GDM1 (cell line): ENCODE data around the gene NR3C1.

Experiments
- DNase-seq: peaks from one replicate; lab custom pipeline; 2025; lab: John Stamatoyannopoulos, UW

NR3C1 gene

DNA sequence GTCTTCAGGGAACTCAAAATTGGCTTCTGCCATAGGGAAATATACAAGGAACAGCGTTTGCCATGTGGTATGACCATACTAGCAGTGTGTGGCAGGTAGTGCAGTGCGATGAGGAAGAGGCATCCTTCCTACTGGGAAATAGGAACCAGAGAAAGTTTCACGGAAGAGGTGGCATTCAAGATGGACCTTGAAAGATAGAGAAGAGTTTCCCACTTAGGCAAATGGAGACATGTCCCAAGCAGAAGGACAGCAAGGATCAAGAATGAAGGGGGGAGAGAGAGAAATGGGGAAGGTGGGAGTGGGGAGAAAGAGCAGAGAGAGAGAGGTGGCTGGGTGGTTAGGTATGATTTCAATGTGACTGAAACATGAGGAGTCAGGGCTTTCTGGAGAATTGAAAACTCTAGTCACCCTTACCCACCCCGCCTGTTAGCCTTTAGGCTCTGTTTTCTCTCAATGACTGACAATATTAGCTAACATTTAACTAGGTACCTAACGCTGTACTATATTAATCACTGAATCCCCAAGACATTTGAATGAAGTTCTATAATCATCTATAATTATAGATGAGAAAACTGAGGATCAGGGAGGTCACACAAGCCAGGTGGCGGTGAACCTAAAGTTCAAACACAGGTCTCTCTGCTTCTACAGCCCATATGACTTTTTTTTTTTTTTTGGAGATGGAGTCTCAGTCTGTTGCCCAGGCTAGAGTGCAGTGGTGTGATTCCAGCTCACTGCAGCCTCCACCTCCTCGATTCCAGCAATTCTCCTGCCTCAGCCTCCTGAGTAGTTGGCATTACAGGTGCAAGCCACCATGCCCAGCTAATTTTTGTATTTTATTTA is 171.3 kb downstream of the NR3C1 start:
- DNase-seq: no peak

DNA sequence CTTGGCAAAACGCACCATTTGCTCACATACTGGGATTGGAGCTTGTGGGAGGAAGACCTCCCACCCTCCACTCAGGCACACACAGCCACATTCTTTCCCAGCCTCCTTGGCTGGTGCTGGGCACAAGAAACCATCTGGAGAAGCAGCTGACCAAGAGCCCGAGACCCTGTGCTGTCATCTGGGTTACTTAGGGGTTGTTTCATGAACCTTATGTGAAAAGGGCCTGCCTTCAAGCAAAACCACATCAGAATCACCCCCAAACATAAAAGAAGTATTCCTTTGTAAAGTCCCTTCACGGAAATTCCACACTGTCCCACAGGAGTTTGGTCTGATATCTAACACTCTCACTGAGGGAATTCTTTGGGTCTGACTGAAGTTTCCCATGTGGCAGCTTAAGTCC is 172.1 kb downstream of the NR3C1 start:
- DNase-seq: no peak

DNA sequence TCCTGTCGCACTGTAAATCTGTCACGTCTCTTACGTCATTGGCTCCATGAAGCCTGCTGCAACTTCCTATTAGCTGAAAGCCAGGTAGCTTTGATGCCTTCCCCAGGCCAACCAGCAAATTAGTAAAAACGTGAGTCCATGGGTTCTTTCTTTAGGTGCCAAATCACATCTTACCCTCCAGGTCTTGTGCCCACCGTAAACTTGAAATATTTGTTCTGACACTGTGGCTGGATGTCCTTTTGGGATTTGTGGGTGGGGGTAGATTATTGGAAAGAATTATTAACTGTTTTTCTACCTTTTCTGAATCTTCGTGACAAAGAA is 172.8 kb downstream of the NR3C1 start:
- DNase-seq: no peak

DNA sequence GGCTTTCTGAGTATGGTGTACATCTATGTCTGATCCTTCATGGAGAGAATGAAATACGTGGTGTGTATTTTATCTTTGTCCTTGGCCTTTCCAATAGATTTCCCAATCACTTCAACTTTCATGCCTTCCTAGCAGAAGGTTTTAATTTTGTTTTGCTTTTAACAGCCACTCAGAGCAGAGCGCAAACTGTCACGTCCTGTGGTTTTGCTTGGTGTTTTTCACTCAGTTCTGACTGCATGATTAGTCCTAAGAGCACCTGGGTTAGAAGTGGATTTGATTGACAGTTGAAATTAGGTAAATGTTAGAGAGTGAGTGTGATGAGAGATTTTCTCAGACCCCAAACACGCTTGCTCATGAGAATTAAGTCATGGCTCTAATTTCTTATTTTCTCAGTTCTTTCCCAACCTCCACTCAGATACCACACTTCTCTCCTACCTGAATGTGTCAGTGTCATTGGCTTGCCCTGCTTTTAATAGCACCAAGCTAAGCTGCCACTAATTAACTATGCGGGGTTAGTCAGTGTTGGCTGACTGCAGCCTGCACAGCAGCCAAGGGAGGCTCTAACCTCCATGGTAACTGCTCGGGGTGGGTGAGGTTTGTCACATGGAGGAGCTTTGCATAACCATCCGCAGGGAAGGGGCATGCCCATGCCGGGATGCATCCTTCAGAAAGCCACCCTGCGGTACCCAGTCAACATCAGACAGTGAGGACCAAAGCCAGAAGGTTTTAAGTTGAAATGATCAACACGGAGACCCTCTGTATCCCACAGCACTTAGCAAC is 173.4 kb downstream of the NR3C1 start:
- DNase-seq: no peak

DNA sequence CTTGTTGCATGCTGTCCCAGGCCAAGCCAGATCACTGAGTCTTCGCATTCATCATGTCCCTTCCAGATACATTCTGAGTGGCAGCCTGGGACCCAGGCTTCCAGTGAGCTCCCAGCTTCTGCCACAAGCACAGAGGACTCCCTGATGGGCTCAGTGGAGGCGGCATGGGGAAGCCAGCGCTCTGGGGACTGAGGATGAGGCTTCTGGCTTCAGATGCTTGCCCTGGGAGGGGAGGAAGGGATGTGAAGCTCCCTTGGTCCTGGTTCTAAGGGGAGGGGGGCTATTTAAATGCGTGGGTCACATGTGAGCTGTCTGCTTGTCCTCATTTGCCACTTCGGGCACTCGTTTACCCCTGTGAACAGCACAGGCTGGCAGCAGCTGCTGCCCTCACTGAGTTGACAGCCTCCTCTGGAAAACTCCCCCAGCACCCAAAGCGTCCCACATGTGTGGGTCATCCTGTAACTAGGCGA is 174.0 kb downstream of the NR3C1 start:
- DNase-seq: no peak

DNA sequence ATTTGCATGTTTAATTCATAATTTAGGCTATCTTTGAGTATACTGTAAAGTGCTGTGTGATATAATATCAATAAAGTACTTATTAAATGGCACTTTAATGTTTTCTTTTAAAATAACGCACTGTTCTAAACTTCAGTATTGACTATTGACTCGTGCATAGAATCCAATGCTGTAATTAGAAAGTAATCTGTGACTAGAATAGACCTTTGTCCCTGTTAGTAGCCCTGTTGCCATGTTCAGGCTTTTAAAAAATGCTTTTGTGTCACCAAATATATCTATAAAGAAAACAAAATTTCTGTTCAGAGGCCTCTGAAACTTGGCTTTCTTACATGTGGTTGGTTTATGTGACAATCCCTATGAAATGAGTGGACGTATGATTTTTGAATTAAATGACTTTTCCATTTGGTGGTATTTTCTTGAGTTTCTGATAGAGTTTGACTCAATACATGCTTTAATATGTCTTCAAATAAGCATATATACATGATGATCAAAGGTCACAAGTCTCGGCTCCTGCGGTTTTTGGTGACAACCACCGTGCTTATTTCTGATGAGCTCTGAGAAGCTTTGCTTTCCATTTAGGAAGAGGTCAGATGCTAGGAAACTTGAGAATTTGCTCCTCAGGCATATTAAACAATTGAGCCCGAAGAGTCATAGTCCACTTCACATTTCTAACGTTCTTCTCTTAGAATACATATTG is 174.7 kb downstream of the NR3C1 start:
- DNase-seq: no peak
